H54 (cell line): Measurements from ENCODE around the gene SPCS1.
"Not testable (repeated sequence)": the region's sequence is repeated elsewhere in the genome, so short reads cannot be mapped to it uniquely, and the experiment has no call there.

Source experiments
- DNase-seq: peaks from one replicate; pipeline ENCODE4 v3.0.0; 2011; ENCODE audit warnings: low spot score, mixed read lengths; ENCODE audit not compliant: insufficient read length
- FAIRE-seq: peaks from 3 replicates; lab custom pipeline; 2011; peaks lifted over from hg19 to GRCh38; lab: Jason Lieb, UNC
- POLR2A ChIP-seq: IDR thresholded peaks from 2 replicates; pipeline ENCODE4 v1.6.1; 2011; ENCODE audit warnings: low read depth, mild to moderate bottlenecking, low read length

SPCS1 gene

GRCh38 chr3:52705688-52706686 is at the start of gene SPCS1, which contains the start of gene GLT8D1:
SPCS1 (plus strand) TSS chr3:52706106; CDS start chr3:52706247, 141 bp downstream.
GLT8D1 (minus strand) TSS chr3:52705791; CDS start chr3:52700460, 5,331 bp downstream.
- no peak for FAIRE-seq
- TF ChIP-seq POLR2A: peak; percentile 94
- peak; percentile 83 for DNase-seq

- DNase-seq: no peak
- no peak for TF ChIP-seq POLR2A
- FAIRE-seq: no peak
These were observed 45.9 kb upstream of the SPCS1 start for GRCh38 chr3:52660046-52660445.

- FAIRE-seq (no peak), DNase-seq (no peak)
- no peak for TF ChIP-seq POLR2A
These were observed 42.8 kb upstream of the SPCS1 start for GRCh38 chr3:52663098-52663497.

- DNase-seq: peak; percentile 49
- FAIRE-seq: peak; percentile 100
- TF ChIP-seq POLR2A: no peak
These were observed 35.0 kb upstream of the SPCS1 start for GRCh38 chr3:52670621-52671521.

- DNase-seq: no peak
These were observed 34.2 kb upstream of the SPCS1 start for GRCh38 chr3:52671676-52672075.

GRCh38 chr3:52676201-52676600 is 29.7 kb upstream of the SPCS1 start:
- not testable (repeated sequence) for DNase-seq, FAIRE-seq

More at GRCh38 chr3:52671676-52672075, 34.2 kb upstream of the SPCS1 start:
- no peak for TF ChIP-seq POLR2A
- FAIRE-seq: no peak

GRCh38 chr3:52678265-52679198 is 27.4 kb upstream of the SPCS1 start:
- DNase-seq (no peak), FAIRE-seq (no peak)
- no peak for TF ChIP-seq POLR2A

GRCh38 chr3:52679199-52679538 is 26.7 kb upstream of the SPCS1 start:
- no peak for DNase-seq
- FAIRE-seq: no peak
- no peak for TF ChIP-seq POLR2A

- FAIRE-seq (no peak), DNase-seq (no peak)
- no peak for TF ChIP-seq POLR2A
These were observed 26.1 kb upstream of the SPCS1 start for GRCh38 chr3:52679811-52680210.

- DNase-seq (no peak), FAIRE-seq (no peak)
- TF ChIP-seq POLR2A: no peak
These were observed 24.3 kb upstream of the SPCS1 start for GRCh38 chr3:52681596-52681995.

- DNase-seq (no peak), FAIRE-seq (peak; percentile 81)
- TF ChIP-seq POLR2A: no peak
These were observed 23.9 kb upstream of the SPCS1 start for GRCh38 chr3:52682016-52682415.

- no peak for DNase-seq
- no peak for TF ChIP-seq POLR2A
- no peak for FAIRE-seq
These were observed 22.3 kb upstream of the SPCS1 start for GRCh38 chr3:52683611-52684010.

GRCh38 chr3:52684184-52684583 is 21.7 kb upstream of the SPCS1 start:
- DNase-seq: no peak
- TF ChIP-seq POLR2A: no peak
- no peak for FAIRE-seq
